Hematopoietic multipotent progenitor cell treated with erythropoietin and hydrocortisone succinate and interleukin-3 and kit ligand, for 15 days (in vitro differentiated cells): ENCODE results near the gene CIAO3.
"Not testable (repeated sequence)": the region's sequence is repeated elsewhere in the genome, so short reads cannot be mapped to it uniquely, and the experiment has no call there.

Source experiments
- DNase-seq: peaks from one replicate; pipeline ENCODE4 v3.0.0-alpha.2; 2015; ENCODE audit warnings: low spot score

CIAO3 gene

DNA sequence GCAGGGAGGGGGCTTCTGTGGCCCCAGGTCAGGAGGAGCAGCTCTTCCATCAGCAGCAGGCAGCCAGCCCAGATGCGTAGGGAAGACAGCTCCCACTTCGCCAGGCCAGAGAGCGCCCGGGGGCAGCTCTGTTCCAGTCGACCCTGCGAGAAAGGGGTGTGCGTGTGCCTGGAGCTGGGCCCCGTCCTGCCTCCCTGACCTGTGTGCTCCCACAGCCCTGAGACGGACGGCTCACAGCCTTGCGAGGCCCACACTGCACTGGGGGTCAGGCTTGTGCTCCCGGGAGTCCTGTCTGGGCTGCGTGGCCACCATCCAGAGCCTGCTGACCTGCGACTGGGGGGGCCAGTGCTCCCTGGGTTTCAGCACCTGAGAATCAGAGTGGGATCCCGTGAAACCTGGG is 19.3 kb upstream of the CIAO3 start:
- no peak for DNase-seq

DNA sequence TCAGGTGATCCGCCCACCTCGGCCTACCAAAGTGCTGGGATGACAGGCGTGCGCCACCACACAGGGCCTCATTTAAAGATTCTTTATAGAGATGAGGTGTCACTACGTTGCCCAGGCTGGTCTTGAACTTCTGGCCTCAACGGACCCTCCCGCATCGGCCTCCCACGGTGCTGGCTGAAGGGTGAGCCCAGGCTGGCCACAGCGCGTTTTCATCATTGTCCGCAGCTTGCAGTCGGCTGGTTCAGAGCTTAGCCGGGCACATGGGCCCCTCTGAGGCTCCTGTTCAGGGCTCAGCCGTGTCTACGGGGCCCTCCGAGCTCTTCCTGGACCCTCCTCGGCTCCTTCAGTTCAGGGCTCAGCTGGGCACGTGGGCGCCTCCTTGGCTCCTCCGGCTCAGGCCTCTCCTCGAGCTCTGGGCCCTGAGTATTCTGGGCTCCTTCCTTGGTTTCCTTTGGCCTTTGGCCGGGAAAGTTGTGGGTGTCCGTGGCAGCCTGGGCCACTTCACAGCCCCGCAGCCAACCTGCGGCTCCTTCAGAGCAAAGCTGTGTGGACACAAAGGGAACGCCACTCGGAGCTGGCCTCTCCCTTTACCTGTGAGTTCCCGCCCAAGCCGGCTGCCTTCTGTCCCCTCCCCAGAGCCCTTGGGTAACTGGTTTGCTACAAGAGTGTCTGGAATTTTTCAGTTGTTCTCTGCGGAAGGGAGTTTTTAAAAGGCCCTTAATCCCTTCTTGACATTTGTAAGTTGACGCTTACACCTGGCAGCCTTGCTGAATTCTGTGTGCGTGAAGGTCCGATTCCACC is 18.5 kb upstream of the CIAO3 start:
- no peak for DNase-seq

DNA sequence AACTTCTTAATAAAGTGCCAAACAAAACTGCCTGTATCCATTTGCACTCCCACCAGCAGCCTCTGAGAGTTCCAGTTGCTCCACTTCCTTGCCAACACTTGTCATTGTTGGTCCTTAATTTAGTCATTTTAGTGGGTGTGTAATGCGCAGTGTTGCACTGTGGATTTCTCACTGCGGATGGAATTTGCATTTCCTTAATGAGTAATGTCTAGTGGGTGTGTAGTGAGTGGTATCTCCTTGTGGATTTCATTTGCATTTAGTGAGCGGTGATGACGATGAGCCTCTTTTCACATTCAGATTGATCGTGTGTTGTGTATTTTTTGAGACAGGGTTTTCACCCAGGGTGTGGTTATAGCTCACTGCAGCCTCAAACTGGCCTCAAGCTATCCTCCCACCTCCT is 15.6 kb upstream of the CIAO3 start:
- no peak for DNase-seq

DNA sequence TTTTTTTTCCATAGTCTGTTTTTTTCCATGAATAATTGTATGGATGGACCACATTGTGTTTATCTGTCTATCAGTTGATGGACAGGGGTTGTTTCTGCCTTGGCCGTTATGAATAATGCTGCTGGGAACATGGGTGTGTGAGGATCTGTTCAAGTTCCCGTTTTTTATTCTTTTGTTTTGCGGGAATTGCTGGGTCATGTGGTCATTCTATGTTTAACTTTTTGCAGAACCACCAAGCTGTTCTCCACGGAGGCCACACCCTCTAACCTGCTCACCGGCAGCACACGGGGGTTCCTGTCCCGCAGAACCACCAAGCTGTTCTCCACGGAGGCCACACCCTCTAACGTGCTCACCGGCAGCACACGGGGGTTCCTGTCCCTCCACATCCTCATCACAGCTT is 13.9 kb upstream of the CIAO3 start:
- no peak for DNase-seq

DNA sequence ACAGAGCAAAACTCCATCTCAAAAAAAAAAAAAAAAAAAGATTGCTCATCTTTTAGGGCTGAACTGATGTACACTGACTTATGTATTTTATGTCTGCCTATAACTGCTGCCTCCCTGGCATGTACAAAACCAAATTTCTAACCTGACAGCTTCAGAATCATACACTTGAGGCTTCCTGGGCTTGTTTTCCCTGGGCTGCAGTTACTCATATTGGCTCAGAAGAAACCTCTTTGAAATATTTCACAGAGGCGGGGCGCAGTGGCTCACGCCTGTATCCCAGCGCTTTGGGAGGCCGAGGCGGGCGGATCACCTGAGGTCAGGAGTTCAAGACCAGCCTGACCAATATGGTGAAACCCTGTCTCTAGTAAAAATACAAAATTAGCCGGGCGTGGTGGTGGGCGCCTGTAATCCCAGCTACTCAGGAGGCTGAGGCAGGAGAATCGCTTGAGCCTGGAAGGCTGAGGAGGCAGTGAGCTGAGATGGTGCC is 13.4 kb upstream of the CIAO3 start:
- DNase-seq, result not testable (repeated sequence)

DNA sequence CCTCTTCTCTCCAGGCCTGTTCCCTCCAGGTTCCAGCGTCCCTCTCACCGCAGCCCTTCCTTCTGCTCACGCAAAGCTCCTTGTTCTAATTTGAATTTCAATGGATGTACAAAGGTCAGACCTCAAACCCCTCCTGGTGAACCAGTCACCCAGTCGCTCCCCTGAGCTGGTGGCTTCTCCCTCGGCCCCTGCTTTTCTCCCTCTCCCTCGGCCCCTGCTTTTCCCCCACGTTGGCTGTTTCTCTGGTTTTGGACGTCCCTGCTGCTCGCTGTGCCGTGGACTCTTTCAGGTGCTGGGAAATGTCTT is 11.2 kb upstream of the CIAO3 start:
- no peak for DNase-seq

DNA sequence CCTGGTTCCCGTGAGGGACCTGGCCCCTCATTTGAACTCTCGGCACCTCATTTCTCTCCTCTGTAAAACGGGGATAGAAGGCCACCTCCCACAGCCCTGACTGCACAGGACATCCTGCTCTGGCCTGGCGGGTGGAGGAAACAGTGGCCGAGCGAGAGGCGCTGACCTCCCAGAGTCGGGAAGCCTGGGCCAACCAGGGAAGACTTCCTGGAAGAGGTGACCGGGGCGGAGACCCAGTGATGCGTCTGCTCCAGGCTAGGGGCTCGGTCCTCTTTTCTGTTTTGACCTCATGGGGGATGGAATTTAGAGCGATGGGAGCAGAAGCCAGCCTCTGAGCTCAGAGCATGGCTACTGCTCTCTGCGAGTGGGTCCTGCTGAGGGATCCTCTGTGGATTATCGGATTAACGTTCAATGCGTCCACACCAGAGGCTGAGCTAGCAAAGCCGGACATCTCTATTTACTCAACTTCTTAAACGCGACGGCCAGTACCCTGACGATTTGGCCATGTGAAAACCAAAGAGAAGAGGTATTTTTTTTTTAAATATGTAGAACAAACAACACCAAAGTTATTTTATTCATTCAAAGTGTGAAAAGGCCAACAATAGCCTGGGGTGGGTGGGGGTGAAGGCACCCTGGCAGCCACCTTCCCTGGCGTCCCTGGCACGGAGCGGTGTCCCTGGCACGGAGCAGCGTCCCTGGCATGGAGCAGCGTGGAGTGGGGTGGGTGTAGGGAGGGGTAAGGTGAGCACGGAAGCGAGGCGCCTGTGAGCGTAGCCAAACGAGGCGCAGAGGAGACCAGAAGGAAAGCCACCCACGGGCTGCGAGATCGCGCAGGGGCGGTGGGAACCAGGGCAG is 10.6 kb upstream of the CIAO3 start:
- DNase-seq, result no peak

DNA sequence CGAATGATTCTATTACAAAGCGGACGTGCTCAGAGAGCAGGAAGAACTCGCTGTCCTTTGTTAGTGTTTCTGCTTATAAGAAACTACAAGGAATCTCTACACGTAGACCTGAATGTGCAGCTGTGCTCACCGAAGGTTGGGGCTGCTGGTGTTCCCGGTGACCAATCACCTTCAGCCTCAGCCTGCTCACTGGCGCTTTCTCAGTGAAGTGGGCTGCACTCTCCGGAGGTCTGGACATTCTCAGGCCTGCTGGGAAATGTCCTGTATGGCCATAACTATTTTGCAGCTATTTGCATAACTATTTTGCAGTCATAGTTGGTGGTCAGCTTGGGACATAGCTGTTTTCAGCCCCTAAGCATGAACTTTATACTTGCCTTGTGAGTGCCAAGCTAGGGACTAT is 9.7 kb upstream of the CIAO3 start:
- DNase-seq, result no peak

DNA sequence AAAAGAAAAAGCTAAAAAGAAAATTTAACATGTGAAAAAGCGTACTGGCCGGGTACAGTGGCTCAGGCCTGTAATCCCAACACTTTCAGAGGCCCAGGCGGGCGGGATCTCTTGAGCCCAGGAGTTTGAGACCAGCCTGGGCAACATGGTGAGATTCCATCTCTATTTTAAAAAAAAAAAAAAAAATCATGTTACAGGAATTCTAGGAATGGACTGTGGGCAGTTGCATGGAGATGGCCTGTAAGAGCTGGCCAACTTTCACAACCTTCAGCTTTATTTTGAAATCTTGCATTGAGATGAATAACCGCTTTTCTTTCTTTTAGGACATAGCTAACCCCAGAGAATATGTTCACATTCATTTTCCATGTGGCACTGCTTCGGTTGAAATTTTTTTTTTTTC is 8.2 kb upstream of the CIAO3 start:
- DNase-seq, result no peak

DNA sequence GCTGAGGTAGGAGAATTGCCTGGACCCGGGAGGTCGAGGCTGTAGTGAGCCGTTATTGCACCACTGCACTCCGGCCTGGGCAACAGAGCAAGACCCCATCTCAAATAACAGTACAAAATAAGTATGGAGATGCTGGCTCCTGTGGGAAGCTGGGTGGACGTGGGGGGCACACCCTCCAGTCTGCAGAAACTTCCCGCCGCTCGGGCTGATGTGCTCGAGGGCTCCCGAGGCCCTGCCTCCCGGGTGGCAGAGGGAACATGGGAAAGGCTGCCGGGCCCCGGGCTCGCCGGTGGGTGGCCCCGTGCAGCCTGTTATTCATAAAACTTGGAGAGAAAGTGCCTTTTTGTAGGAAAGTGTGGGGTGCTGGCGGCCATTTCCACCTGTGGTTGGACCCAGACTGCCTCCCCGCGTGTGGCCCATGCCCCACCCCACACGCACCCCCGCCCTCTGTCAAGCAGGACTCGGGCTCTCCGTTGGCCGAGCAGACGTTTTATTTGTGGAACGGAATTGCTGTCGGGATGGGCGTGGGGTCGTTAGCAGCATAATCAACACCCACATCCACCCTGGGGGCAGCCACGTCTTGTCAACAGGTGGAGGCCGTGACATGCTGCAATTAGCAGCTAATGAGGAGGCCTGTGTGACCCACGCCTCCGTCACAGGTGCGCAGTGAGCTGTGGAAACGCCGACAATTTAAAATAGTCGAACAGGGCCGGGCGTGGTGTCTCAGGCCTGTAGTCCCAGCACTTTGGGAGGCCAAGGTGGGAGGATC is 7.4 kb upstream of the CIAO3 start:
- DNase-seq, result no peak

DNA sequence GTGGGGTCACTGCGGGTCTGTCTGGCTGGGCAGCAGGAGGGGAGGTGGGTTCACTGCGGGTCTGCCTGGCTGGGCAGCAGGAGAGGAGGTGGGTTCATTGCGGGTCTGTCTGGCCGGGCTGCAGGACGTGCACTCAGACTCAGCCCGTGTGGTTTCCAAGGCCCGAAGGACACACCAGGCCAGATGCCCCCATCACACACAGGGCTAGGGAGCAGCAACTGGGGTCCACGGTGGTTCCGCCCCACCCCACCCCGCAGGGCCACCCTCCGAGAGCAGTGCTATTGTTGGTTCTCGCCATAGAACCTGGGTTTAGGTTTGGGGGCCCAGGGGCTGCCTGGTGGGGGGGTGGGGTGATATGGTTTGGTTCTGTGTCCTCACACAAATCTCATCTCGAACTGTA is 5.8 kb upstream of the CIAO3 start:
- DNase-seq, result no peak

DNA sequence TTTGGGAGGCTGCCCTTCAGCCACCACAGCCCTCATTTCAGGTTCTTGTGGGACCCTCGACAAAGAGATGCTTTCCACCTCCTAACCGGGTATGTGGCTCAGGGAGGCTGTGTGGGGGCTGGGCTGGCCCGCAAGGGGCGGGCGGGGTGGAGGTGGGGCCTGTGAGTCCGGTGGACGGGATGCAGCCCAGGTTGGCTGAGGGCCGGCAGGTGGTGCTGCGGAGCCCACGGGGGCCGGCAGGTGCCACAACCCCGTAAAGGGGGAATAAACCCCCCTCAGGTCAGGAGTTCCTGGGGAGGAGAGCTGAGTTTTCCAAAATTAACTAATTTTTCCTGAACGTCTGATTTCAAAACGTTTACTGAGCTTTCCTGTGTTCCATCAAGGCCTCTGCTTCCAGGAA is 4.9 kb upstream of the CIAO3 start:
- no peak for DNase-seq

DNA sequence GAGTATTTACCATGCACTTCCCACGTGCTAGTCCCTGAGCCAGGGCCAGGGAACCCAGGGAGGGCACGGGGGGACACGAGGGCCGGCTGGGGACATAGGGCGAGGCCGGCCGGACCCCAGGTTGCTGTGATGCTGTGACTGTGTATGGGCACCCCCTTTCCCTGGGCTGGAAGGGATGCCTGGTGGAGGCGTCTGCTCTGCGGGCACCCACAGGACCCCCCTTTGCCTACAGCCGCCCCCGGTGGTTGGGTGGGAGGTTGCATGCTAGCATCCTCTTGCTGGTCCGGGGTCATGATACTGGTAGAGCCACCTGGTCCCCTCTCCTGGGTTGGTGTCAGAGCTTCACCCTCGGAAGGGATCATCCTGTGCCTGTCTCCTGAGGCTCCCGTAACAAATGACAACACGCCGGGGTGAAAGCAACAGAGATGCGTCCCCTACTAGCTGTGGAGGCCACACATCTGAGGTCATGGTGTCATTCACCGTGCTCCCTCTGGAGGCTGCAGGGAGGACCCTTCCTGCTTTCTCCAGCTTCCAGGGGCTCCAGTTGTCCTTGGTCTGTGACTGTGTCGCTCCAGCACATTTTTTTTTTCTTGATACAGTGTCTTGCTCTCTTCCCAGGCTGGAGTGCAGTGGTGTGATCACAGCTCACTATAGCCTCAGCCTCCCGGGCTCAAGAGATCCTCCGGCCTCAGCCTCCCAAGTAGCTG is 3.1 kb upstream of the CIAO3 start:
- no peak for DNase-seq

DNA sequence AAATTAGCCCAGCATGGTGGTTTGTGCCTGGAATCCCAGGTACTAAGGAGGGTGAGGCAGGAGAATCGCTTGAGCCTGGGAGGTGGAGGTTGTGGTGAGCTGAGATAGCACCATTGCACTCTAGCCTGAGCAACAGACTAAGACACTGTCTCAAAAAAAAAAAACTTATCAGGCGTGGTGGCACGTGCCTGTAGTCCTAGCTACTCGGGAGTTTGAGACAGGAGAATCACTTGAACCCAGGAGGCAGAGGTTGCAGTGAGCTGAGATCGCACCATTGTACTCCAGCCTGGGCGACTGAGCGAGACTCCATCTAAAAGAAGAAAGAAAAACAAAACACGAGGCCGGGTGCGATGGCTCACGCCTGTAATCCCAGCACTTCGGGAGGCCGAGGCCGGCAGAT is 2.1 kb upstream of the CIAO3 start:
- DNase-seq, result not testable (repeated sequence)

DNA sequence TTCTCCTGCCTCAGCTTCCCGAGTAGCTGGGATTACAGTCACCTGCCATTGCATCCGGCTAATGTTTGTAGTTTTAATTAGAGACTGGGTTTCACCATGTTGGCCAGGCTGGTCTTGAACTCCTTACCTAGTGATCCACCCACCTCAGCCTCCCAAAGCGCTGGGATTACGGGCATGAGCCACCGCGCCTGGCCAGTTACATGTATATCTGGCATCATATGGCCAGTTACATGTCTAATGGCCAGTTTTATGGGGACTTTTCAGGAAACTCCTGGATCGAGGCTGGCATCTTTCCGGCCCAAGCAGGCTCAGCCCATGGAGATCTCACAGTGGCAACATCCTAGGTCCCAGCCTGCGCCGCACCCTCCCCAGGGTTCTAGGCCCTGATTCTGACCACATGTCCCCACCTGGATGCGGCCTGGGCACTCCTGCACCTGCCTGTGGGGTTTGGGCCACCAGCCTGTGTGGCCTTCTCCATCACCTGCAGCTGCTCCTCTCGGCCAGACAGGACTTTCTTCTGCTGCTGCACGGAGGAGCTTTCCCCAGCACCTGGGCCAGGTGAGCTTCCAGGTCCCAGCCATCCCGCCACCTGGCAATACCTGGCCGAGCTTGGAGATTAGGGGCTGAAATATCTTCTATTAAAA is 1.3 kb upstream of the CIAO3 start:
- no peak for DNase-seq

DNA sequence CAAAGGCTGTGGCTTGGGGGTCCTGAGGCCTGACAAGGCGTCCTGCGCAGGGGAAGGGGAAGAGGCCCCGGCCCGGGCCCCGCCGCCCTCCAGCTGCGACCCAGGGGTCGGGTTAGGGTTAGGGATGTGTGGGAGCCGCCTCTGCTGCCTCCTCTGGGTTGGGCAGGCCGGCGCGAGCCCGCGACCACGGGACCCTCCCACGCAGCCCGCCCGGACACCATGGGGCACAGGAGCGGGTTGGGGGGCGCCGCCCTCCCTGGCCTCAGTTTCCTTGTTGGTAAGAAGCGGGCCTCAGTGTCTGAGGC is 386 bp downstream of the CIAO3 start:
- no peak for DNase-seq

DNA sequence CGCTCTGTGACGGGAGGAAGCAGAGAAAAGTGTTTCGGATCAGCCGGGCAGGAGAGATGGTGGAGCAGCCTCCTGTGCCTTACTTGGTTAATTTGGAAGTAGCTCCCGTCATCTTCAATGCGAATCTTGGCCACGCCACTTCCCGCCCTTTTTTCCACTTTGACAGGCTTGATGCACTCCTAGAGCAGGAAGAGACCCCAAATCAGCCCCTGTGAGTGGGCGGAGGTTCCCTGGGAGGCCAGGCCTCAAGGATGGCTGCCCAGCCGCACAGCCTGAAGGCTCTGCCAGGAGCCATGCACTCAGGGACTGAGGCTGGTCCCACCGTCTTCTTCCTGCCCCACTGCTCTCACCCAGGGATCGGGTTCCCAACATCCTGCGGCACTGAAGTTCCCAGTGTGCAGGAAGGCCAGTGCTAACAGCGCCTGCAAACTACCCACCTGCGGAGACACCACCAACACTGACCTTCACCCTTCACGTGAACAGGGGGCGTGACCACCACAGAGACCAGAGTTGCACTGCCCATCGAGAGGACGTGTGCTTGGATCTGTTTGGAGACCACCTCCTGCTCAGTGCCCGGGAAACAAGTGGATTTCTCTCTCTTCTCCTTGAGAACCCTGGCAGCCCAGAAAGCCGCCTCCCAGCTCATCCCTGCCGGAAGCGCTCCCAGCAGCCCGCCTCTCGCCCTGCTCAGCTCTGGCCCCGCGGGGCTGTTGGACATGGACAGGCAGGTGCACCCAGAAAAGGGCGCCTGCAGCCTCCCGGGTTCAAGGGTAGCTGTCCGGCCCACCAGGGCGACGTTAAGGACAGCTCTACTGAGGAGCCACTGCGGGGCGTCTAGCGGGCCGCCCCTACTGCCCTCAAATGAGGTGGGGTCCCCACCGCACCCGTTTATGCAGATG is 988 bp downstream of the CIAO3 start:
- DNase-seq, result no peak

DNA sequence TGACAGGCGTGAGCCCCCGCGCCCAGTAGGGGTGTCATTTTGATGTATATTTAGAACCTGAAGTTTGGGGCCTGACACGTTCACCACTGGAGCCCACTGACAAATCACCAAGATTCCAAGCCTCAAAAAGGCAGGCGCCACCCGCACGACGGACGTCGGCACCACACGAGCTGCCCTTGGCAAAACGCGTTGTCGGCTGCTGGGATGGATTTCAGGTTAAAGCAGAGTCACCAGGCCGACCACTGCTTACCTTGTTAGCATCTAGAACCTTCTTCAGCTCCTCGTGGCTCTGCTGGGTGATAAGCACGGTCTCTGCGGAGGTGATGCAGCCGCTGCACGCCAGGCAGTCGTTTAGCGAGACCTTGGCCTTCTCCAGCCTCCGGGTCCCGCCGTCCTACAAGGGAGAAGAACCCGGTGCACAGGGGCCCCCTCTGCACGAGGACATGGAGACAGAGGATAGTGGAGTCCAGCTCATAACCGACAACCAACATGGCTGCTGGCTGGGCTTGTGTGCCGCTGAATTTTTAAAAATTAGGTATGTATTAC is 3.8 kb downstream of the CIAO3 start:
- DNase-seq, result no peak

DNA sequence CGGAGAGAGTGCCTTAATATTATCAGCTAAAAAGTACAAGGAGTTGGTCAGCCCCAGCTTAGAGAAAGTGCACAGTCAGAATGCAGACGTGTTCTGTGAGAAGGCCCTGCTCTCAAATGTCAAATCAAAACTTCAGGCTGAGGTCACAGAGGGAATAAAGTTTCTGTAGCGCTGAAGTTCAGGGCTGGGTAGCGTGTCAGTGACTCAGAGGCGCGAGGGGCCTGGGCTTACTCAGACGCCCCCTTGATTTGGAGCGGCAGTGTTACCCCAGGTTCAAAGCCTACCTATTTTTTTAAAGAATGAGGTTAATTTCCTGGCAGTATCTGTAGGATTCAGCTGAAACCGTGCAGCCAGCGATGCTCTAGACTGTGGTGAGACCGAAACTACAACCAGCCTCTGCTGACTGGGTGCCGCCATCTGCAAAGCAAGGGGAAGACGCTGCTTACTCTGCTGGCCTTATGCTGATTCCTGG is 4.8 kb downstream of the CIAO3 start:
- no peak for DNase-seq
